LNCaP clone FGC (cell line): ENCODE results near the gene SLC23A1.

Experiments used
- DNase-seq: peaks from one replicate; pipeline ENCODE4 v3.0.0-alpha.2; 2011; ENCODE audit warnings: low read depth
- H3K4me3 ChIP-seq: 2 replicates; pipeline ENCODE4 v1.5.1; 2011; ENCODE audit warnings: mild to moderate bottlenecking, low read depth, low read length, control low read depth
- CTCF ChIP-seq: IDR thresholded peaks from 2 replicates; pipeline ENCODE4 v1.5.1; 2012; ENCODE audit warnings: mild to moderate bottlenecking; ENCODE audit not compliant: control insufficient read depth, insufficient read depth; ENCODE audit errors: extremely low read depth

Gene SLC23A1

GRCh38 chr5:139377226-139377625, 5.9 kb downstream of the SLC23A1 start:
- no peak for DNase-seq
- no peak overlapping the region for H3K4me3 ChIP-seq
- no peak for TF ChIP-seq CTCF

- H3K4me3 ChIP-seq, result no peak overlapping the region
- no peak for TF ChIP-seq CTCF
- no peak for DNase-seq
Measured at GRCh38 chr5:139376364-139376763, 6.7 kb downstream of the SLC23A1 start.

DNA sequence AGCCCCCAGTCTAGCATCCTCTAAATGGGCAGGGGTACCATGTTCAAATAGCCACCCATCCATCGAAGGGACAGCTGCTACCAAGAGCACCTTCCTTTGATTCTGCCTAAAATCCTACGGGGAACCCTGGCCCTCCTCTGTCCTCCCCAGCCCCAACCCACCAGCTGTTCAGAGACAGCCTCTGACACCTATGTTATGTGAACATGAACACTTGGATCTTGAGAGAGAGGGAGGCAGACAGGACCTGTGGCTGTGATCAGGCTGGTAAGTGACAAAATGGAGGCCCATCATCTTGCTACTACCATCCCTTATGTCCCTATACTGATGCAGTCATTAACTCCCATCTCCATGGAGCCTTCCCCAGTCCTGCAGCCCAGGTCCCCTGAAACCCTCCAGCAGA, 8.2 kb downstream of the SLC23A1 start:
- no peak for TF ChIP-seq CTCF
- no peak overlapping the region for H3K4me3 ChIP-seq
- DNase-seq, result no peak

GRCh38 chr5:139371482-139372435, 11.3 kb downstream of the SLC23A1 start:
- TF ChIP-seq CTCF, result no peak
- DNase-seq, result no peak

GRCh38 chr5:139369181-139369580, 13.9 kb downstream of the SLC23A1 start:
- H3K4me3 ChIP-seq, result no peak overlapping the region
- DNase-seq, result no peak
- TF ChIP-seq CTCF, result no peak

More at GRCh38 chr5:139371482-139372435, 11.3 kb downstream of the SLC23A1 start:
- H3K4me3 ChIP-seq, result no peak overlapping the region

GRCh38 chr5:139368613-139369012, 14.5 kb downstream of the SLC23A1 start:
- no peak overlapping the region for H3K4me3 ChIP-seq
- TF ChIP-seq CTCF, result 0 out of 2 replicates have a peak, but pooled peaks have one; percentile 13
- DNase-seq, result no peak
